Ovary (tissue), 9 donors: Measurements from ENCODE around the gene CMIP. TPM values are rescaled to one million over a fixed set of nuclear protein-coding genes. Genes with fewer than 3 reads are reported as not detected.

ENCODE experiments used
- DNase-seq, 5 donors: peaks; one replicate each; pipeline ENCODE4 v3.0.0-alpha.2; 2019 to 2020
- H3K27ac ChIP-seq, 2 donors: fragments of 200-600 bp; one replicate each; pipeline versions ENCODE4 v1.5.1 to v1.8.0; 2019 to 2022
- H3K27me3 ChIP-seq: fragments of 200-600 bp; one replicate; pipeline ENCODE4 v1.8.0; 2022
- H3K36me3 ChIP-seq: fragments of 200-600 bp; sonication (generic); one replicate; pipeline ENCODE4 v1.5.1; 2019
- H3K4me1 ChIP-seq: one replicate; pipeline ENCODE4 v1.8.1; 2013; ENCODE audit warnings: mild to moderate bottlenecking, moderate library complexity; ENCODE audit not compliant: insufficient read depth
- H3K4me3 ChIP-seq: fragments of 200-600 bp; sonication (generic); one replicate; pipeline ENCODE4 v1.5.1; 2017
- H3K9me3 ChIP-seq, 2 donors: fragments of 200-600 bp in 1 of 2; sonication (generic) in 1 of 2; one replicate each; pipeline versions ENCODE4 v1.5.1 to v1.8.1; 2013 to 2019; ENCODE audit warnings: mild to moderate bottlenecking in 1 of 2, moderate library complexity in 1 of 2
- EP300 ChIP-seq: sonication (generic); formaldehyde crosslinking; IDR thresholded peaks from one replicate; pipeline ENCODE4 v1.6.1; 2017; ENCODE audit warnings: antibody characterized with exemption
- POLR2A ChIP-seq: fragments of 450-650 bp; IDR thresholded peaks from one replicate; pipeline ENCODE4 v1.6.1; 2017; ENCODE audit warnings: antibody characterized with exemption, mild to moderate bottlenecking, moderate library complexity
- WGBS, 3 donors: extraction: QIAGEN DNeasy Blood & Tissue Kit in 1 of 3; methylation state at CpG; one replicate each; pipeline versions ENCODE4 v1.1.5 to v1.1.7; 2013 to 2017; 5-methylcytosine and 5-hydroxymethylcytosine counted together
- intact Hi-C, 4 donors: fragments of 100-400 bp; cut with DNase I; formaldehyde crosslinking; loops; one replicate each; pipeline versions ENCODE4 v1.11.0 to v1.15.1; 2022 to 2023
- polyA plus RNA-seq, 2 donors: library from polyadenylated mRNA; stranded (reverse); fragments of 200-250 nt in 1 of 2; fragments of 350-450 nt in 1 of 2; fragmentation: Illumina TruSeq in 1 of 2; extraction: RNeasy Lipid Tissue Mini Kit (QIAGEN cat#74804) in 1 of 2; gene quantifications; one replicate each; pipeline ENCODE4 v1.2.3, GENCODE V29; 2013 to 2014
- total RNA-seq, 7 donors: library from RNA; depleted of rRNA in 2 of 7; stranded (reverse); fragments of >200 nt in 2 of 7; fragmentation: NEBNext Ultra II Directional in 3 of 7; extraction: Animal tissue kit (Norgen Biotek cat#: 25700) in 3 of 7; gene quantifications; one replicate each; pipeline versions ENCODE4 v1.1.0 to v1.2.4, GENCODE V29; 2016 to 2023
- TF ChIP-seq, protein P1 (sequence below), 3 donors: fragments of 450-650 bp in 2 of 3; fragments of 200-600 bp in 1 of 3; IDR thresholded peaks; one replicate each; pipeline versions ENCODE4 v1.5.1 to v1.8.0; 2016 to 2022; ENCODE audit warnings: antibody characterized with exemption in 3 of 3, mild to moderate bottlenecking in 1 of 3
- donor health status: DM: no; HTN: no; CAD: no; lungs with moderate emphysema.
- donor health status: DM: no; HTN: no; CAD: no.
- donor health status: Bipolar disorder and iron deficiency.
- donor health status: DM: yes; HTN: yes; CAD: no.
- donor health status: DM: no; HTN: no; CAD: no.
- donor health status: DM: yes; HTN: yes; CAD: no.

CMIP gene
- total and polyA plus RNA-seq, 9 donors = 19.4 to 68.2 (median 38.7) TPM

DNA sequence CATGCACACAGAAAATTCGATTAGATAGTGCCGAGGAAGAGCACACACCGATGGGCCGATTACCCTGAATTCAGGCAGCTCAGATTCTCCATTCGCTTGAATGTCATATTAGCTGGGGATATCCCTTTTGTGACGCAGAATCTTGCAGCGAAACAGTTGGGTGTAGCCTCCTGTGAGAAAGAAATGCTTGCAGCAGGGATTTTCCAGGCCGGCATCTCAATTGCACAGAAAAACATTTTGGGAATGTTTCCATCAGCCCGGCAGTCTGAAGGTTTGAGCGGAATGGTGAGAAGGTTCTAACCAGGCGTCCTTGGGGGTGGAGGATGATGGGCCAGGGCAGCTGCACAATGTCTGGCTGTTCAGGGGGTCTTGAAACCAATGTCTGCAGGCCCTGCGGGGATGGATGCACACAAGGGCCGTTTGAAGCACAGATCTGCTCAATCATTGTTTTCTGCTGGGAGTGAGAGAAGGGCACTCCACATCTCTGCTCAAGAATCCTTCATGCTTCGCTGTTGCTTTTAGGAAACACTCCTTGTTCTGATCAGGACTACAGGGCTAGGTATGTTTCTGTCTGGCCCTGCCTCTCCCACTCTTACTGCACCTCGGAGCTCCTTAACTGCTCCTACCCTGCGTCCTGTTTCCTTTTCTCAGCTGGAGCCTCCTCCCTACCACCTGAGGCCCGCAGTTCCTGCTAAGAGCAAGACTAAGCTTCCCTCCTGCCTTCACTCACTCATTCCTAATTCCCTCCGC lies 94.6 kb downstream of the CMIP start:
- TF ChIP-seq, protein P1, sequence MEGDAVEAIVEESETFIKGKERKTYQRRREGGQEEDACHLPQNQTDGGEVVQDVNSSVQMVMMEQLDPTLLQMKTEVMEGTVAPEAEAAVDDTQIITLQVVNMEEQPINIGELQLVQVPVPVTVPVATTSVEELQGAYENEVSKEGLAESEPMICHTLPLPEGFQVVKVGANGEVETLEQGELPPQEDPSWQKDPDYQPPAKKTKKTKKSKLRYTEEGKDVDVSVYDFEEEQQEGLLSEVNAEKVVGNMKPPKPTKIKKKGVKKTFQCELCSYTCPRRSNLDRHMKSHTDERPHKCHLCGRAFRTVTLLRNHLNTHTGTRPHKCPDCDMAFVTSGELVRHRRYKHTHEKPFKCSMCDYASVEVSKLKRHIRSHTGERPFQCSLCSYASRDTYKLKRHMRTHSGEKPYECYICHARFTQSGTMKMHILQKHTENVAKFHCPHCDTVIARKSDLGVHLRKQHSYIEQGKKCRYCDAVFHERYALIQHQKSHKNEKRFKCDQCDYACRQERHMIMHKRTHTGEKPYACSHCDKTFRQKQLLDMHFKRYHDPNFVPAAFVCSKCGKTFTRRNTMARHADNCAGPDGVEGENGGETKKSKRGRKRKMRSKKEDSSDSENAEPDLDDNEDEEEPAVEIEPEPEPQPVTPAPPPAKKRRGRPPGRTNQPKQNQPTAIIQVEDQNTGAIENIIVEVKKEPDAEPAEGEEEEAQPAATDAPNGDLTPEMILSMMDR (IDR thresholded peaks at IDR 0.05) = no peak
- no peak for TF ChIP-seq EP300
- TF ChIP-seq POLR2A = no peak
- Histone ChIP-seq H3K27me3 (no peaks in the 10 kb centered on the region), H3K36me3 (no peaks in the 10 kb centered on the region), H3K4me1 (peaks cover 20% of the 10 kb centered on the region), H3K27ac (no peak overlapping the region), H3K4me3 (no peak overlapping the region), H3K9me3 (no peaks in the 10 kb centered on the region)
- 42 to 67% (median 46%) methylated on average over 18 of the region's 18 CpGs for WGBS, 3 donors
- intact Hi-C loops = no loop called here
- DNase-seq = no peak

- WGBS, 3 donors = 94 to 97% (median 95%) methylated on average over 19 of the region's 19 CpGs
Observed at GRCh38 chr16:81539759-81540472, 95.3 kb downstream of the CMIP start.

DNA sequence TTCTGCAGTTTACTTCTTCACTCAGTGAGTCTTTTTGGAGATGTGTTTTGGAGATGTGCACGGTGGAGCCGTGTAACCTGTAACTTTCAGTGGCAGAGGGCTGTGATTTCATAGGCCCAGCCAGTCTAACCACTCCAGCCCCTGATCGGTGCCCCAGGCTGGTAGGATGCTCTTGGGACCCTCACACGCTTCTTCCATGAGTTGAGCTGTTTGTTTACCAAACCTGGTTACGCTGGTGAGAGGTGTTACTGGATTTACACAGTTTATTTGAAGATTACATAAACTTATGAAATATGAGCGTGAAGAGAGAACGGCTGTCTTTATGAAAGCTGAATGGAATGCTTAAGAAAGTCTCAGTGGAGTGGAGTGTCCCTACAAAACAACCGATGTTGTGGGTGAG lies 96.7 kb downstream of the CMIP start:
- no peak for DNase-seq
- TF ChIP-seq EP300 (no peak), POLR2A (no peak)
- TF ChIP-seq, protein P1 (IDR thresholded peaks at IDR 0.05) = no peak
- H3K36me3 ChIP-seq = no peaks in the 10 kb centered on the region
- H3K9me3 ChIP-seq = no peaks in the 10 kb centered on the region
- peaks cover 26% of the 10 kb centered on the region for H3K4me1 ChIP-seq
- 94 to 97% (median 96%) methylated on average over 8 of the region's 8 CpGs for WGBS, 3 donors
- intact Hi-C loops = loop anchor here in 1 of 4 donors (10.0 kb wide), 1 partner anchor 163 kb away; no protein-coding TSS in a partner anchor
- H3K4me3 ChIP-seq = no peak overlapping the region
- H3K27me3 ChIP-seq = no peaks in the 10 kb centered on the region
- no peak overlapping the region for H3K27ac ChIP-seq

More at GRCh38 chr16:81539759-81540472, 95.3 kb downstream of the CMIP start:
- no peaks in the 10 kb centered on the region for H3K9me3 ChIP-seq
- DNase-seq = no peak
- intact Hi-C loops = loop anchor here in 1 of 4 donors (10.0 kb wide), 1 partner anchor 165 kb away; no protein-coding TSS in a partner anchor
- H3K4me1 ChIP-seq = peaks cover 26% of the 10 kb centered on the region
- H3K4me3 ChIP-seq = no peak overlapping the region
- no peaks in the 10 kb centered on the region for H3K27me3 ChIP-seq
- H3K27ac ChIP-seq = no peak overlapping the region
- H3K36me3 ChIP-seq = no peaks in the 10 kb centered on the region
- TF ChIP-seq, protein P1 (IDR thresholded peaks at IDR 0.05) = no peak
- TF ChIP-seq EP300 (no peak), POLR2A (no peak)

- TF ChIP-seq, protein P1 (IDR thresholded peaks at IDR 0.05) = no peak
- TF ChIP-seq EP300 (no peak), POLR2A (no peak)
- peaks cover 26% of the 10 kb centered on the region for H3K4me1 ChIP-seq
- intact Hi-C loops = loop anchor here in 1 of 4 donors (10.0 kb wide), 1 partner anchor 162 kb away; no protein-coding TSS in a partner anchor
- no peaks in the 10 kb centered on the region for H3K27me3 ChIP-seq
- DNase-seq = no peak
- no peaks in the 10 kb centered on the region for H3K36me3 ChIP-seq
- H3K27ac ChIP-seq = no peak overlapping the region
- no peak overlapping the region for H3K4me3 ChIP-seq
- WGBS, 3 donors = 55 to 70% (median 66%) methylated on average over 22 of the region's 22 CpGs
- no peaks in the 10 kb centered on the region for H3K9me3 ChIP-seq
Observed at GRCh38 chr16:81542609-81543570, 98.3 kb downstream of the CMIP start.
